Suppressor macrophage (primary cell): ENCODE data around the gene BICC1.
A peak's percentile ranks its signal among the peaks of the same experiment; 100 is the strongest.

Experiments
- DNase-seq, 4 experiments: peaks; one replicate each; pipeline ENCODE4 v3.0.0-alpha.2; 2020 to 2022

BICC1 gene

GRCh38 chr10:58715061-58715460 lies 202.4 kb downstream of the BICC1 start:
- DNase-seq = no peak

GRCh38 chr10:58718596-58718995 lies 205.9 kb downstream of the BICC1 start:
- DNase-seq = no peak

GRCh38 chr10:58721601-58722281 lies 209.1 kb downstream of the BICC1 start:
- no peak for DNase-seq

- DNase-seq = no peak
These were observed 210.5 kb downstream of the BICC1 start for GRCh38 chr10:58723186-58723585.

- DNase-seq = peak in 2 of 4 experiments; percentile 12 to 23
These were observed 211.3 kb downstream of the BICC1 start for GRCh38 chr10:58723966-58724365.

- no peak for DNase-seq
These were observed 212.1 kb downstream of the BICC1 start for GRCh38 chr10:58724781-58725180.

- no peak for DNase-seq
These were observed 213.2 kb downstream of the BICC1 start for GRCh38 chr10:58725901-58726300.

GRCh38 chr10:58727633-58728032 lies 215.0 kb downstream of the BICC1 start:
- DNase-seq = no peak

- DNase-seq = no peak
These were observed 218.6 kb downstream of the BICC1 start for GRCh38 chr10:58731276-58731675.

- no peak for DNase-seq
These were observed 220.8 kb downstream of the BICC1 start for GRCh38 chr10:58733436-58733835.

GRCh38 chr10:58734116-58734515 lies 221.4 kb downstream of the BICC1 start:
- no peak for DNase-seq

GRCh38 chr10:58734664-58735063 lies 222.0 kb downstream of the BICC1 start:
- no peak for DNase-seq

- no peak for DNase-seq
These were observed 222.4 kb downstream of the BICC1 start for GRCh38 chr10:58735087-58735486.

GRCh38 chr10:58740620-58741369 lies 228.1 kb downstream of the BICC1 start:
- no peak for DNase-seq

GRCh38 chr10:58741673-58742072 lies 229.0 kb downstream of the BICC1 start:
- no peak for DNase-seq

GRCh38 chr10:58742141-58742540 lies 229.5 kb downstream of the BICC1 start:
- no peak for DNase-seq

- DNase-seq = no peak
These were observed 230.9 kb downstream of the BICC1 start for GRCh38 chr10:58743466-58744115.

GRCh38 chr10:58746474-58747185 lies 234.0 kb downstream of the BICC1 start:
- no peak for DNase-seq

- no peak for DNase-seq
These were observed 235.0 kb downstream of the BICC1 start for GRCh38 chr10:58747687-58748086.

- DNase-seq = no peak
These were observed 240.0 kb downstream of the BICC1 start for GRCh38 chr10:58752665-58753064.

GRCh38 chr10:58753425-58753824 lies 240.8 kb downstream of the BICC1 start:
- no peak for DNase-seq

- DNase-seq = no peak
These were observed 242.0 kb downstream of the BICC1 start for GRCh38 chr10:58754469-58755339.
